BJ (cell line): ENCODE results near the gene SPNS3. TPM values are rescaled to one million over a fixed set of nuclear protein-coding genes. Genes with fewer than 3 reads are reported as not detected.

Experiments
- CTCF ChIA-PET: fragments of 350-600 bp; formaldehyde crosslinking; extraction: SDS; loops from one replicate; lab custom pipeline; 2021; ENCODE audit warnings: antibody characterized with exemption, inconsistent platforms; lab: Yijun Ruan, JAX
- POLR2A ChIA-PET: fragments of 300-600 bp; sonication (Branson Sonifier 250); formaldehyde crosslinking; extraction: SDS; loops from one replicate; lab custom pipeline; 2021; ENCODE audit warnings: antibody characterized with exemption; lab: Charles Lee
- DNase-seq: peaks from one replicate; pipeline ENCODE4 v3.0.0-alpha.2; 2011; ENCODE audit warnings: low read depth
- H3K27me3 ChIP-seq: 2 replicates; pipeline ENCODE4 v1.6.0; 2011; ENCODE audit warnings: low read length; ENCODE audit not compliant: control insufficient read depth, insufficient read depth
- H3K36me3 ChIP-seq: 2 replicates; pipeline ENCODE4 v1.5.1; 2011; ENCODE audit warnings: low read length; ENCODE audit not compliant: control insufficient read depth, insufficient read depth
- H3K4me3 ChIP-seq: 2 replicates; pipeline ENCODE4 v1.5.1; 2011; ENCODE audit warnings: low read depth, mild to moderate bottlenecking, control low read depth, low read length
- polyA plus RNA-seq: library from polyadenylated mRNA; depleted of rRNA; stranded (reverse); fragments of >200 nt; gene quantifications from 2 replicates; pipeline ENCODE4 v1.2.3, GENCODE V29; 2011
- TF ChIP-seq, protein P1 (sequence below): IDR thresholded peaks from 2 replicates; pipeline ENCODE4 v1.5.1; 2011; ENCODE audit warnings: low read depth, mild to moderate bottlenecking, control low read depth, inconsistent platforms, low read length, moderate library complexity; ENCODE audit not compliant: insufficient read depth

SPNS3 gene
- polyA plus RNA-seq, 1 experiment = not detected

- no peak for DNase-seq
- POLR2A ChIA-PET = no interaction called here
- Histone ChIP-seq H3K4me3 (no peak overlapping the region), H3K36me3 (no peaks in the 10 kb centered on the region), H3K27me3 (peaks cover 14% of the 10 kb centered on the region; the same call in 1 of the 2 replicates)
- CTCF ChIA-PET = interaction anchor here (0.5 to 1.0 kb wide), 2 partner anchors 10 to 60 kb away, joined by 3 to 4 read pairs; no protein-coding TSS in a partner anchor
- TF ChIP-seq, protein P1, sequence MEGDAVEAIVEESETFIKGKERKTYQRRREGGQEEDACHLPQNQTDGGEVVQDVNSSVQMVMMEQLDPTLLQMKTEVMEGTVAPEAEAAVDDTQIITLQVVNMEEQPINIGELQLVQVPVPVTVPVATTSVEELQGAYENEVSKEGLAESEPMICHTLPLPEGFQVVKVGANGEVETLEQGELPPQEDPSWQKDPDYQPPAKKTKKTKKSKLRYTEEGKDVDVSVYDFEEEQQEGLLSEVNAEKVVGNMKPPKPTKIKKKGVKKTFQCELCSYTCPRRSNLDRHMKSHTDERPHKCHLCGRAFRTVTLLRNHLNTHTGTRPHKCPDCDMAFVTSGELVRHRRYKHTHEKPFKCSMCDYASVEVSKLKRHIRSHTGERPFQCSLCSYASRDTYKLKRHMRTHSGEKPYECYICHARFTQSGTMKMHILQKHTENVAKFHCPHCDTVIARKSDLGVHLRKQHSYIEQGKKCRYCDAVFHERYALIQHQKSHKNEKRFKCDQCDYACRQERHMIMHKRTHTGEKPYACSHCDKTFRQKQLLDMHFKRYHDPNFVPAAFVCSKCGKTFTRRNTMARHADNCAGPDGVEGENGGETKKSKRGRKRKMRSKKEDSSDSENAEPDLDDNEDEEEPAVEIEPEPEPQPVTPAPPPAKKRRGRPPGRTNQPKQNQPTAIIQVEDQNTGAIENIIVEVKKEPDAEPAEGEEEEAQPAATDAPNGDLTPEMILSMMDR = no peak
Measured at GRCh38 chr17:4479982-4480751, 46.4 kb downstream of the SPNS3 start.

DNA sequence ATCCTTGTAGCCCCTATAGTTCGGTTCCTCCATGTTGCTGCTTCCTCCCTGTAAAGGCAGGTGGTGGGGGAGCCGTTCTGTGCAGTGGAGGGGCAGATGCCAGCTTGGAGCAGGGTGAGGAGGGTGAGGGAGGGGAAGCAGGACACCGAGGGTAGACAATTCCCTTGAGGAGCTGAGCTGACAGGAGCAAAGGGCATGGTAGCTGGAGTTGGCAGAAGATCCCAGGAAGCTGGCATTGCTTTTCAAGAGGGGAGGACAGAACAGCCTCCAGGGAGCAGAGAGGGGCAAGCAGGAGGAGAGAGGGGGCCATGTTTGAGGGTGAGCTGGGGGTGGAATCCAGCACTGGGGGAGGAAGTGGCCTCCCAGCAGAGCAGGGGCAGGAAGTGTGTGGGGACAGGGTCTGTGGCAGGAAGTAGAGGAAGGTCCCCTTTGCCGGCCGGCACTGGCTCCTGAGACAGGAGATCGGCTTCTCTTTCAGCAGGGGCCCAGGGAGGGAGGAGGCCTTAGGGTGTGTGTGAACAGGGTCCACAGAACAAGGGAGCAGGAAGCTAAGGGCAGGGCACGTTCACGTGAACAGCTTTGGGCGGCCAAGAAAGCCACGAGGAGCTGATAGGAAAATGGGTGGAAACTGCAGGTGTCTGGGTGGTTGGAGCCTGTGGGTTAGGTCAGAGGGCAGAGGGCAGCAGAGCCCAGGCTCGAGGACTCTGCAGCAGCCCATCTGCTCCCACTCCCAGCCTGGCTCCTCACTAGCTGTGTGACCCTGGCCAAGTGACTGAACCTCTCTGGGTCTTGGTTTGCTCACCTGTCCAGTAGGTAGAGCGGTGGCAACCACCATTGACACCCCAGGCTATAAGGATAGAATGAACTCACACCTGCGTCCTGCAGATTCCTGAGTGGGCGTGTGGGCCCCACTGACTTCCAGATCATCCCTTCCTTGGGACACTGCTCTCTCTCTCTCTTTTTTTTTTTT, 47.5 kb downstream of the SPNS3 start:
- ChIA-PET POLR2A (no interaction called here), CTCF (interaction anchor here (1.0 to 1.3 kb wide), 2 partner anchors 16 to 61 kb away, joined by 4 read pairs; no protein-coding TSS in a partner anchor)
- H3K36me3 ChIP-seq = no peaks in the 10 kb centered on the region
- H3K27me3 ChIP-seq = peaks cover 9% of the 10 kb centered on the region; the same call in 1 of the 2 replicates
- TF ChIP-seq, protein P1 = no peak
- DNase-seq = no peak
- H3K4me3 ChIP-seq = no peak overlapping the region

DNA sequence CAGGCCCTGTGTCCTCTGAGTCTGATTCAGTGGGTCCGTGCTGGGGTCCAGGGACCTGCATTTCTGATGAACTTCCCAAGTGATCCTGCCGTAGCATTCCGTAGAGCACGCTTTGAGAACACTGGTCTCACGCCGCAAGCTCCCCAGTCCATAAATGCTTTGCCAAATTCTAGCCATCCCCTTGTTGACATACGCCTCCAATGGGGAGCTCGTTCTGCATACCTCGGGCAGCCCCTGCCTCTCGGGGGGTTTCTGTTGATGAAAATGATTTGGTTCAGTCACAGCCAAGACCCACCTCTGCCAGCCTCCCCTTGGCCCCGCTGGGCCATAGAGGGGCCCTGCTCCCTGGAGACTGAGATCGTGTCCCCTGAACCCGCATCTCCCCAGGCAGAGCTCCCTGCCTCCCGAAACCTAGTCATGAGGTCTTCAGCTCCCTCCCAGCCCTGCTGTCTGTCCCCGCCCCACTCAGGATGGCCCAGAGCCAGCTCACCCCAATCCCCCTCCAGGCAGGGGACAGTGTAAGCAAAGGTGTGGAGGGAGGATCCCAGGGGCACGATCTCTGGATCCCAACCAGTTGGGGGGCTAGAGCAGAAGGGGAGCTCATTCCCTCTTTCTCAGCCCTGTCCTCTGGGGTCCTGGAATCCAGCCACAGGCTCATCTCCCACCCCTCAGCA, 48.7 kb downstream of the SPNS3 start:
- no peak overlapping the region for H3K4me3 ChIP-seq
- H3K27me3 ChIP-seq = peaks cover 9% of the 10 kb centered on the region; the same call in 1 of the 2 replicates
- TF ChIP-seq, protein P1 = no peak
- POLR2A ChIA-PET = no interaction called here
- no peak for DNase-seq
- CTCF ChIA-PET = no interaction called here
- no peaks in the 10 kb centered on the region for H3K36me3 ChIP-seq

DNA sequence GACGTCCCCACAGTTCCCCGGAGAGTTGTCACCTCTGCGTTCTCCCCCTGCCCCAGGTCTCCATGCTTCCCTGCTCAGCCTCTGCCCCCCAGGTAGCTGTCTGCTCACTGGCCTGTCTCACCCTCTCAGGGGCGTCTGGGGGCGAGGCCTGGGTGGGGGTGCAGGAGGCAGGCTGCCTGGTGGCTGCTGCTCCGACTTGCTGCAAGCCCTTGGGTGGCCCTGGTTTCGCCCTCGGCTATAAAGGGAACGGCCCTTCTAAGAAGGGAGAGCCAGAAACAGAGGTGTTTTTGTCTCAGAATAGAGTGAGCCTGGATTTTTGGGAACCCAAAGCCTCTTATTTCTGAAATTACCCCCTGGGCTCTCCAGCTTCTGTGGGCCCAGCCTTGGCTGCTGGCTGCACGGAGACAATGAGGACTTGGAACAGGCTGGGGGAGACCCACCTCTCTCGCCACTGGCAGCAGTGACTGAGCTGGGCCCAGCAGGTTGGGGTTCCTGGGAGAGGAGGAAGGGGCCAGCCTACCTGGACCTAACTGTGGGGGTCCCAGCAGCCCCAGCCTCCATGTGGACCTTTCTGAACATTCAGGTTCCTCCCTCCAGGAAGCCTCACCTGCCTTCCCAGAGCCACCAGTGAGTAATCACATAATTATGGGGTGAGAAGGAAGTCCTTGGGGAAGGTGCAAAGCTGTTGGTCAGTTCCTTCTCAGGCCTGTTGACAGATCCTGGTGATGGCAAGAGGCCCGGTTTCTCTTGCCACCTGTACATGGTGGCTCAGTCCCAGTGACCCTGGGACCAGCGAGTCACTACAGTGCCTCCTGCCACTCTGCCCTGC, 49.5 kb downstream of the SPNS3 start:
- TF ChIP-seq, protein P1 = no peak
- no peak for DNase-seq
- Histone ChIP-seq H3K27me3 (peaks cover 9% of the 10 kb centered on the region; the same call in 1 of the 2 replicates), H3K36me3 (no peaks in the 10 kb centered on the region), H3K4me3 (no peak overlapping the region)
- CTCF ChIA-PET = no interaction called here
- POLR2A ChIA-PET = no interaction called here
